ENCODE data around the gene DPP10.
"Not testable (repeated sequence)": the region's sequence is repeated elsewhere in the genome, so short reads cannot be mapped to it uniquely, and the experiment has no call there.

The DPP10 gene

DNA sequence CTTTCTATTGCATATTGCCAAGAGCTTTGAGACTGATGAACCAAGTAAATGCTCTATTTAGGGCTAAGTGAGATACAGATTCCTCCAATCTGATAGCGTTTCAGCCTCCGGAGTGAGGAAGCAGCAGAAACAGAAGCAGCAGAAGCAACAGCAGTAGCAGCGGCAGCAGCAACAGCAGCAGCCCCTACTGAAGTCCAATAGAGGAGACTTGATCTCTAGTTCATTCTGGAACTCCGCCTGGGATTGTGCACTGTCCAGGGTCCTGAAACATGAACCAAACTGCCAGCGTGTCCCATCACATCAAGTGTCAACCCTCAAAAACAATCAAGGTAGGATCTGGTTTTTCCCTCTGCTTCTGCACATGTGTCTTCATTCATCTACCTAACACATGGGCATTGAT is at the start of gene DPP10:
Gene DPP10, plus strand, starts transcription at position 132 of the 400 bp plus-strand sequence.
- no peak for DNase-seq

DNA sequence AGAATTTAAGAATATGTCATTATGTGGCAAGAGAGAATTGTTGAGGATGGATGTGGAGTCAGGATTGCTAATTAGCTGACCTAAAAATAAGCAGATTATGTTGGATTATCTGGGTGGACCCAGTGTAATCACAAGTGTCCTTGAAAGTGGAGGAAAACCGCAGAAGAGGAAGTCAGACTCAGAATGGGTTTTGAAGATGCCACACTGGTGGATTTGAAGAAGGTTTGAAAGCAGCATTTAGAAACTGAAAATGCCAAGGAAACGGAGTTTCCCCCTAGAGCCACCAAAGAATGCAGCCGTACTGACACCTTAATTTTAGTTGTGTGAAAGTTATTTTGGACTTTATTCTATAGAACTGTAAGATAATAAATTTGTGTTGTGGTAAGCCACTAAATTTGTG is 41.6 kb upstream of the DPP10 start:
- no peak for DNase-seq

DNA sequence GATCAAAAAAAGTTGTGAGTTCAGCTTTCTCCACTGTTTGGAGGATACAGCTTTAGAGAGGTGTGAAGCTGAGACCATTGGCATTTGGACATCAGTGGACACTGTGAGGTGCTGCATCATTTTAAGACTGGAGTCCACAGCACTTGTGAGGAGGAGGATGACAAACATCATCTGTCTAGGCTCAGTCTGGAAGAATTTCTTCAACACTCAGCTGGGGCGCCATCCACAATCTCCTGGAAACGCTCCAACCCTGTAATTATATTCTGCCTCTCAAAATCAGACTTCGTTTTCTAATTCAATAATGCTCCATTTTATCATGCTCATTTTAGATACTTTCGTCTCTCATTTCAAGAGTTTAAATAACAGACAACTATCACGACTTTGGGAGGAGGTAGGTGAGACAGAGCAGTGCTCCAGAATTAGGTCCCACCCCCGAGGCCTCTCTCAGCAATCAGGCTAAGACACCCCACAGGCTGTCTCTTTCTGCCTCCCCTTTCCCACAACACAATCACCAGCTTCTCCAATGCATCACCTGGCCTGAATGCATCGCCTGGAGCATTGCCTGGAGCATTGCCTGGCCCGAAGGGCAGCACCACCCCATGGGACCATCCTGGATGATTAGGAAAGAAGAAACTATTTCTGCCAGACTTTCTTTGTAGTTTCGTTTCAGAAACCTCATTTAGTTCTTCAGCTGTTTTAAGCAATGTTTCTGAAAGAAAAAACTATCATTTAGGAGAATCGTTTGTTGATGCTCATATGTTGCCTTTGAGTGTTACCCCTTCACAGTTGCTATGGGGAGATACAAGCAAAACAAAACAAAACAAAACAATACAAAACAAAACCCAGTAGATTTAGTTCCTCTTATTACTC is 37.0 kb upstream of the DPP10 start:
- no peak for DNase-seq

DNA sequence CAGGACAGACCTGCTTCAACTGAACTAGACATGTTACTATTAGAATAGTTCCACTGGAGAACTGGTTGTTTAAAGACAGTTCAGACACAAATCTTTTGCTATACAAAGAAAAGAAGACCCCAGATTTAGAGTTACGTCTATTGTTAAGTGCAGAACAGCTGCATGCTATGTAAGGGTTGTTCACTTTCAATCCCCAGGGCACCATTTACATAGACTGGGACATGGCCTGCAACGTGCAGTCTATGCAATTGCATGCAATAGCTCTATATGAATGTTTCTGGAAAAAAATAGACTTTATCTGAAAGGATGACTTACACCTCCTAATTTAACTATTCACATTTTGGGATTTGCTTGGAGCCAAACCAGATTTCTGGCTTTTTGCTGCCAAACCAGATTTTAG is 36.1 kb upstream of the DPP10 start:
- no peak for DNase-seq

DNA sequence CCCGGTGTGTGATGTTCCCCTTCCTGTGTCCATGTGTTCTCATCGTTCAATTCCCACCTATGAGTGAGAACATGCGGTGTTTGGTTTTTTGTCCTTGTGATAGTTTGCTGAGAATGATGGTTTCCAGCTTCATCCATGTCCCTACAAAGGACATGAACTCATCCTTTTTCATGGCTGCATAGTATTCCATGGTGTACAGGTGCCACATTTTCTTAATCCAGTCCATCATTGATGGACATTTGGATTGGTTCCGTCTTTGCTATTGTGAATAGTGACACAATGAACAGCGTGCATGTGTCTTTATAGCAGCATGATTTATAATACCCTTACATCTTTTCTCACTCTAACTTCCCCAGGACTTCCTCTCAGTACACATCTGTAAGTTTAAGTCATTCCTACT is 35.1 kb upstream of the DPP10 start:
- DNase-seq, result not testable (repeated sequence)

DNA sequence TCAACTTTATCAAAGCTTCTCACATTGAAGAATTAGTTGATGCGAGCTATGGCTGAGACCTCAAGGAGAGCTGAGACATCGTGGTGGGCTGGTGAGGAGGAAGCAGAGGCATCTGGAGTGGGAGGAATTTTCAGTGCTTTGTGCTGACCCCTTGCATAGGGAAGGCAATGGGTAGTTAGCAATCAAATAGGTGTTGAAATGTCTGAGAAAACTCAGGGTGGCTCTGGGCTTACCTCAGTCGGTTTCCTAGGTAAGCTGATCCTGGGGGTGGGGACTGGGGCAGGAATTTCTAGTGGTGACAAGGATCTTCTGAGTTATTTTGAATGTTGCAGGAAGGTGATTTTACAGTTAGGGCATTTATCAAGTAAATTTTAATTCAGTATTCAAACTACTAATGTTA is 20.7 kb upstream of the DPP10 start:
- DNase-seq, result no peak

DNA sequence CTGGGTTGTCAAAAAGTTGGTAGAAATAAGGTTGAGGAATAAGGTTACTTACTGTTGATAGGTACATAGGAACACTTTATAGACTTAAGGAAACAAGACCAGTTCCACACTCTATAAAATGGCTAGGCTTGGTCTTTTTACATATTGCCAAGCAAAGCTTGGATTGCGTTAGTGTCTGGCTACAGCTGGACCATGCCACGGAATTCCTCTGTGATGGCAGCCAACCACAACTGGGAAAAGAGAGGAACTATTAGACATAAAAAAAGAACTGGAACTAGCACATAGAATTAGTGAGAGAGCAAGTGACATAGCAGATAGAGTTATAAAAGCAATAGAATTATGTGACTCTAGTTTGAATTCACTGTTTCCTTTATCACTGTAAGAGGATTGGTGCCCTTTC is 17.7 kb upstream of the DPP10 start:
- no peak for DNase-seq

DNA sequence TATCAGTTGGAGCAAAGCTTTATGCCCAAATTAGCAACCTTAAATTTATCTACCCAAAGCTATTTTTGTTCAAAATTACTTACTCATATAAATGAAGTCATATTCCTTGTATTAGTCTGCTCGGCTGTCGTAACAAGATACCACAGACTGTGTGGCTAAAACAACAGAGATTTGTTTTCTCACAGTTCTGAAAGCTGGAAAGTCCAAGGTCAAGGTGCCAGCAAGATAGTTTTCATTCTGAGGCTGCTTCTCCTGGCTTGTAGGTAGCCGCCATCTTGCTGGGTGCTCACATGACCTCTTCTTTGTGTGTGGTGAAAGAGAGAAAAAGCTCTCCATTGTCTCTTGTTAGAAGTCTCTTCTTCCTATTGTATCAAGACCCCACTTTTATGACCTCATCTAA is 15.7 kb upstream of the DPP10 start:
- DNase-seq, result no peak

DNA sequence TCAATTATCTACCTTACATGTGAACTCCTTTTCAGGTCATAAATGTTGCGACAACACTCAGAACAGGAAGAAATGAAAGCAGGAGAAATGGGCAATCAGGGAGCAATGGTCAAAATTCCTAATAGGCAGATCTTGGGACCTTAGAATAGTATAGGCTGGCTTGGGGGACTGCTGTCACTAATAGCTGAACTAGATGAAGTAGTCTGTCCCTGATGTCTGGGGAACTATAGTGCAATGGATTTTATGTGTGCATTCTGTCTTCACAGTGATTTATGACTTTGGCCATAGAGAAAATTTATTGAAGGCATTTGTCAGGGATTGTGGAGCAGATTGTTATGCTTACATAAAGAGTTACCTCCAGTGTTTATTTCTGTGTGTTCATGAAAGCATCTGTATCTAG is 6.1 kb upstream of the DPP10 start:
- no peak for DNase-seq

DNA sequence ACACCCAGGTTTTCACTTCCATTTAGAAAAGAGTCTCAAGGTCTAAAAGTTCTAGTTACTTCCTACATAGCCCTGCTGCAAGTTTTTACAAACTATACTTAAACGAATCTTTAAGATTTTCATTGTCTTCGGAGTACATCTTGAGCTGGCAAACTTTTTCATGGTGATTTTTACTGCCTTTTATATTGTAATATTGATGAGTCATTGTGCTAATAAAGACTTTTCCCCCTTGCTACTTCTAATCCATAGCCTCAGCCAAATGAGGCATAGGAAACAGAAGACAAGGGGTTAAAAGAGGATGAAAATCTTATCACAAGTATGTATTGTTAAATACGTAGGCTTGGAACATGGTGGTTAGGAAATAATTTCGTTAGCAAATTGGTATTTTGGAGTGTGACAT is 4.1 kb downstream of the DPP10 start:
- no peak for DNase-seq

DNA sequence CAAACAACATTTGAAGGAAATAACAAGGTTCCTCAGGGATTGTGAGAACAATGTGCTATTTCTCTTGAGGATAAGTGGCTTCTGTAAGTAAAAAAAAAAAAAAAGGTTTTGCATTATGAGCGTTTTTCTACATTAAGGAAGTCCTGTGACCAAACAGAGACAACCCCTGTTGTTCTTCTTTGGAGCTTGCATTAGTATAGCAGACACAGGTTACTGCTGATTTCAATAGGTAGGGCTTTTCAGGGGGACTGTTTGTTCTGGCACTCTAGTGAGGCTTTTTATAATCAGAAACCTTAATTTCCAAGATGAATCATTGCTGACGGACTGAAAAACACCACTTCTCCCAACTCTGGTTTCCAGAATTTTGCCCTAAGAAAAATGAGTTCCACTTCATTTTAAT is 8.2 kb downstream of the DPP10 start:
- DNase-seq, result no peak

DNA sequence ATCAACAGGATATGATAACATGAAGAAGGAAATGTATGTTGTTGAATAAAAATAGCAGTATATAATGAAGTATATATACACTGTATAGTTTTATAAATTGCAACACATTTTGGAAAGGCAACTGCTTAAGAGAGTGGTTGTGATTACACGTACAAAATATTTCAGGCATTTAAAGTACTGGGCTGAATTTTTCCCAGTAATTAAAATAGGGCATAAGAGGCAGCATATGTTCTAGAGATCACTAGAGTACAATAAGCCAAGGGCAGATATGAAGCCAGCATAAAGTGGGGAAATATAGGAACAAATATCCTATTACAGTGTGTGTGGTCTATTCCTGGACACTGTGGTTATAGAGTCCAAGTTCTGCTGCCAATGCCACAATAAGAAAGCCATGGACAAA is 14.1 kb downstream of the DPP10 start:
- no peak for DNase-seq

DNA sequence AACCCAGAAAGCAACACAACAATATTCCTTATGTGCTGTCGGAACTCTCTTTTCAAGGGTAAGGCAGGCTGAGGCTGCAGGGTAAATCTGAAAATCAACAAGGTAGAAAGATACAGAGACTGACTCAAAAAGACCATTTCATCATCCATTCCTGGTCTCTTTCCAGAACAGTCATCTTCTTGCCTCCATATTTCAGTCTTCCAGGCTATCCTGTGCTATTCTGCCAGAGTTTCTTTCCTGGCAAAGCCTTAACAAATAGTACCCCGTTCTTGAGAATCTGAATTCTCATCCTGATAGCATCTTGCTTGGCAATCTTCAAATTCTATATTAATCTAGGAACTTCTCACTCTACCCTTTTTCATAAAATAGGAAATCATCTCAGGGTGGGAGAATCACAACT is 15.5 kb downstream of the DPP10 start:
- DNase-seq, result no peak

DNA sequence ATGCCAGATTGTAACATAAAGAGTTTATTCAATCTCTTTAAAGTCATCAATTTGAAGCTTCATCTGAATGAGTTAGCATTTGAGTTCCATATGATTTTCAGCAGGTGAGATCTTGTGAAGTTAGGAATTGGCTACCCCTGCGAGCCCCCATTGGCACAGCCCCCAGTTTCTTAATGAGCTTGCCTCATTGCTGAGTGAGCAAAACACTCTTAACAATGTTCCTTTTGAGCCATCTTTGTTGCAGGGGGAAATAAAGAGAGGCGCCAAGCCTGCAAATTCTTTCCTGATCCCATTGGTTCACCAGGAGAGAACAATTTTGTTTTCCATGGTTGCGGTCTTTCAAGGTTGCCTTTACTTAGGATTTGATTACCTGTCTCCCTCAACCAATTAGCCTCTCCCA is 18.7 kb downstream of the DPP10 start:
- DNase-seq, result no peak

DNA sequence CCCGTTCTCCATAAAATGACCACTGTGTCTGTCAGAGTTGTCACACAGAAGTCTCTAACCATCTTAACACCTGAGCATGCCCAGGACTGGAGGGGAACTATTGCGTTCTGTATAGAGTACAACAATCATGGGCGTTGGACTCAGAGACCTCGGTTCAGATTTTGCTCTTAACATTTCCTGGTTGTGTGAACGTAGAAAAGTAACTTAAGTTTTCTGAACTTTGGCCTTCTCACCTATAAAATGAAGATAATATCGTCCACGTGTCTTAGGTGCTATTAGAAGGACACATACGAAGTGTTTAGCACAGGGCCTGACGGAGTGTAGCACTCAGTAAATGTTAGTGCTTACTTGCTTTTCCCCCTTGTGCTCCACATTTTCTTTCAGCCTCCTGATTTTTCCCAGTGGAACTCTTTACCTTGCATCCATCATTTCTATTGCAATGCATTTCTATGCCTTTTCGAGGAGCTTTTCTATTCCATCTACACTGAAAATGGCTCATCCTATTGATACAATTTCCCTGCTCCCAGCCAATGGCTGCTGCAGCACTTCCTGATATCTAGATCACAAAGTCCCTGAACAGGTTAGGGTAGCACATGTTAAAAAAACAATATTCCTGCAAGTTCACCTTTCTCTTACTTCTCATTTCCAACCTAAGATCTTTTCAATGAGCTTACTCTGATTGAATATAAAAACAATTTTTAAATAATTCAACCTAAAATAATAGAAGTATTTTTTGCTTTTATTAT is 22.7 kb downstream of the DPP10 start:
- no peak for DNase-seq

DNA sequence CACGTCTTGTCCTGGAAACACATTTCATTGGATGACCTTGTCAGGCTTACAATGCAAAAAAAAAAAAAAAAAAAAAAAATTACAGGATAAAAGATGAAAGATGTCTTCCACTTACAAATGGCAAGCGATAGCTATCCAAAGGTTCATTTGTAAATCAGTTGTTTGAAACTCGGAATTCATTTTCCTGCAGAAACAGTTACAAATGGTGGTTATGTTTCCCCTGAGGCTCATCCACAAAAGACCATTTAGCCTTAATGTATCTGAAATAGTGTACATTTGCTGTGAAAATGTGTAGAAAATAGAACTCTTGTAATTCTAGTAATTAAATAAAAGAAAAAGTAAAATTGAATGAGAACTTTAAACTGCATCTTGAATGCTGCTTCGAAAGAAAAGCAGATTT is 25.9 kb downstream of the DPP10 start:
- DNase-seq, result no peak

DNA sequence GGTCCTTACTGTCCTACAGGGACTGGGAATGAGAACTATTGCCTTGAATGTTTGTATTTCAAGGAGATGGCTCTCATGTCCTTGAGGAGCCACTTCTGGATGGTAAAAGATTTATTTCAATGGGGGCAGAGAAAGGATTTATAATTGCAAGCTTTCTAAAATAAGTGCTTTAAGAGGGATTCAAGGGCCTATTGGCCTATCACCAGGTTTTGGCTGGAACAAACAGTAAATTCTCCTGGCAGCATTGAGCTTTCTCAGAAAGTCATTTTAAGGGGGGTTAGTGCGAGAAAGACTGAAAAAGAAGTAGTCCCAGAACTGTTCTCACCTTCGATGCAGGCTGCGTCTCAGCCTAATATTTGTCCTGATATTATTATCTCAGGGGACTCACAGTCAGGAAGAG is 29.8 kb downstream of the DPP10 start:
- DNase-seq, result no peak

DNA sequence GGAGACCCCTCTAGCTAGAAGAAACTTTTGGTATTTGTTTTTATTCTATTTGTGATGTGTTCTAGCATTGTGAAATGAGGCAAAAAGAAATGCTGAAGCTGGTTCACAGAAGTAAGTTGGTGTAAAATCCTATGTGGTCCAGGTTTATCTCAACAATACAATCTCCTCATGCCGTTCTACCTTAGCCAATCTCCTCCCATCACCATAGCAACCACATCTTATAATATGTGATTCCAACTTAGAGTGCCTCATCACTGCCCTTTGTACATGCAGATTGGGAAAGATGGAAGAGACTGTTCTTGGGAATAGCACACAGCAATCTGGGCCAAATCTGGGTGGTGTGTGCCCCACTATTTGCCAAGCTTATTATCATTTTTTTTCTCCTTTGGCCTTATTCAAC is 30.3 kb downstream of the DPP10 start:
- no peak for DNase-seq

DNA sequence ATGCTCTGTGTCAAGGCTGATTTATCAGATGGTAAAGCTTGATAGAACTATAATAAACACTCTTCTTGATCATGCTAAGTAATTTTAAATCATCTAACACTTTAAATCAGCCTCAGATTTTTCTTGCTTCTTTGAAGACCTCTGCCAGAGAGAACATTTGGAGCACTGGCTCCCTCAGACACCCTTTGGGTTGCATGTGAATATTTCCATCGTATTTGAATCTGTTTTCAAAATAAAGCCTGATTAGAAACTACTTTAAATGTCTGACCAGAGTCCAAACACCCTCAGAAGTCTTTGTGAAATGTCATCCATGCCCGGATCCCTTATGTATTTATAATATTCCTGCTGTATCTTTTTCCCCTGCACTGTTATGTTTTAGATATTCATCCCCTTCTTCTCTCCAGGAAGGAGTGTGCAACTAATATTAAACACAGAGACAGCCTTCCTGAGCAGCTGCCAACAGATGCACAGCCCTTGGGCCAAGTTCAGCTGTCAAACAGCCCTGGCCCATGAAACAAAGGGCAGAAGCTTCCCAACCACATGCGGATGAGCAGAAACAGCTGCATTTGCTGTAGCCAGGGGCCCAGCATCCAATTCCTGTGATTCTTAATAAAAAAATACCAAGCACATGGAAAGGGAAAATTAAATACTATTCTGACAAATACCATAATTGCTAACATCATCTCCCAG is 46.5 kb downstream of the DPP10 start:
- DNase-seq, result no peak

DNA sequence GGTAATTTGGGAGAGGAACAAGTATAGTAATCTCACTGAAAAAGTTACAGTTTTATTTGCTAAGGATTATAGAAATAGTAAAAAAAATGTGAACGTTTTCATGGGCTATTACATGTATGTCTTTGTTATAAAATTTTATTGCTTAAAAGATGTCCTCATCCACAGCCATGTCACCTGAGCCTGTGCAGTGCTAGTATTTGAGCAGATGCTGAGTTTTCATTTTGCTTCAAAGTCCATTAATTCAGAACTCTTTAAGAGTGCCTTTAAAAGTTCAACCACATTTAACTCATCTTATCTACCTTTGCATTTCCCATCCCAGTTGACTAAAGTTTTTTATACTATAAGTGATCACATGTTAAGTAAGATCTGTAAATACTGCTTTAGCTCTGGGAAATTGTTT is 52.6 kb downstream of the DPP10 start:
- no peak for DNase-seq

DNA sequence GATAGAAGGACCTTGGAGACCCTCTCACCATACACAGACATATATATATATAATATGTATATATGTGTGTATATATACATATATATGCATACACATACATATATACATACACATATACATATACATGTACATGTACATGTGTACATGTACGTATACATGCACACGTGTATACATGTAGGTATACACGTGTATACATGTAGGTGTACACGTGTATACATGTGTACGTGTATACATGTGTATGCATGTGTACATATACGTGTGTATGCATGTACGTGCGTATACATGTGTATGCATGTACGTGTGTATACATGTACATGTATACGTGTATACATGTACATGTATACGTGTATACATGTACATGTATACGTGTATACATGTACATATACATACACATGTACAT is 54.5 kb downstream of the DPP10 start:
- DNase-seq, result no peak

DNA sequence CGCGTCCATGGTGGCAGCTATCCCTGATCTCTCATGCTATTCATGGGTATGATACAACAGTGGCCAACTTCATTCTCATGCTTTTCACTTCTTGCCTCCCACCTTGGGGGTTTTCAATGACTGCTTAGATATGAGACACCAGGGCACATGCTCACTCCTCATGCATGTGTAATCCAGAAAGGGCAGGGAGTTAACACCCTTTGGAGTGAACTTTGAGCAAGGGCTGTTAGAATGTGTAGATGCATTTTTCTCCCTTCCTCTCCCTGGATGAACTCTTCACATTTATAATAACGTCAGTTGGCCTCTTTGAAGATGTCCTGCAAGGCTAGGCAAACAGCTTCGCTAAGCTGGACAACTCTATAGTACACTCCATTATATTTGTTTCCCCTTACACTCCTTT is 56.7 kb downstream of the DPP10 start:
- no peak for DNase-seq

DNA sequence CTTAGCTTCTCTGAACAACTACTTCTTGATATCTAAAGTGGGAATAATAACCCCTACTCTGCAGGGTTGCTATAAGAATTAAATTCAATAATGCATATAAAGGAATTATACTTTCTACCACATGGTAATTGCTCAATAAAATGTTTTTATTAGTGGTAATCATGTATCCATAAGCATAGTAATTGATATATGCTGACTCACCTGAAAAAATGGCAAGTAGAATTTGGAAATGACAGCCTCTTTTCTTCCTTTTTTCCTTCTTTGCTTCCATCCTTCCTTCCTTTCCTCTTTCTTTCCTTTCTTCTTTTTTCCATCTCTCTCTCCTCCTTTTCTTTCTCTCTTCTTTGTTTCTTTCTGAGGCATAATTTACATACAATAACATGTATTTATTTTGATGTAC is 65.3 kb downstream of the DPP10 start:
- DNase-seq, result no peak

DNA sequence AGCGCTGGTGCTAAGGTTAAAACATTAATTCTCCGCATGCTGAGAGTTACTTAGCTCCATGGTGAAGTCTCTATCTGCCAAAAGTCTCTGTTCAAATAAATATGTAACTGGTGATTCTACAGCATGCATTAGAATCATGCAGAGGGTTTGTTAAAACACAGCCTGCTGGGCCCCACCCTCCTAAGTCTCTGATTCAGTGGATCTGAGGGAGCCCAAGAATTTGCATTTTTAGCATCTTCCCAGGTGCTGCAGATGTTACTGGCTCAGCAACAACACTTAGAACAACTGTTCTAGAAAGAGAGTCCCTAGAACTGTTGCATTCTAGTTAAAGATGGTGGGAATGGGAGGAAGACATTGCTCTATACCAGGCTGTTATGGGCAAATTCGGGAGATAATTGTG is 73.4 kb downstream of the DPP10 start:
- no peak for DNase-seq
